K562 (cell line): ENCODE measurements around the gene GINS2. TPM values are rescaled to one million over a fixed set of nuclear protein-coding genes. Genes with fewer than 3 reads are reported as not detected.

Experiments
- ATAC-seq: fragments of 200-7000 bp; cut with Tn5 transposase; 3 replicates; pipeline ENCODE4 v1.9.1; 2020; ENCODE audit warnings: moderate library complexity
- BruUV-seq: library from RNA; stranded (reverse); fragments of 400-500 nt; replicated peaks from 2 replicates; lab custom pipeline; 2021; lab: Mats Ljungman, UMichigan
- CTCF ChIA-PET: fragments of 300-600 bp; formaldehyde crosslinking; extraction: SDS; loops from one replicate; lab custom pipeline; 2021; ENCODE audit warnings: low intra/inter-chr PET ratio; lab: Yijun Ruan, JAX
- POLR2A ChIA-PET: fragments of 300-600, 350-650 bp; sonication (Branson Sonifier 250); formaldehyde crosslinking; extraction: SDS; loops from one replicate; lab custom pipeline; 2021; ENCODE audit warnings: antibody characterized with exemption, inconsistent platforms; lab: Yijun Ruan, JAX
- DNase-seq, 4 experiments: peaks; one replicate each; pipeline versions ENCODE4 v3.0.0 to v3.0.0-alpha.2; 2011 to 2018; ENCODE audit warnings: low spot score in 3 of 4, mixed read lengths in 3 of 4; ENCODE audit errors: extremely low read depth in 1 of 4
- FAIRE-seq: peaks from 2 replicates; lab custom pipeline; 2011; peaks lifted over from hg19 to GRCh38; lab: Jason Lieb, UNC
- H2AFZ ChIP-seq: 2 replicates; pipeline ENCODE4 v1.6.0; 2011; ENCODE audit warnings: low read depth, low read length, control low read depth, inconsistent platforms
- H3K27ac ChIP-seq: fragments of 200-600 bp; 3 replicates; pipeline ENCODE4 v1.8.0; 2011; ENCODE audit warnings: low read depth, mild to moderate bottlenecking, control low read depth, inconsistent platforms, low read length, moderate library complexity, mixed read lengths; ENCODE audit errors: extremely low read depth
- H3K27me3 ChIP-seq, 2 experiments: fragments of 300-600 bp in 1 of 2; 2 replicates in 1 of 2; 3 replicates in 1 of 2; pipeline versions ENCODE4 v1.6.0 to v1.8.0; 2011; ENCODE audit warnings: inconsistent platforms in 2 of 2, low read length in 2 of 2, mild to moderate bottlenecking in 1 of 2, mixed read lengths in 1 of 2, moderate library complexity in 1 of 2; ENCODE audit not compliant: control insufficient read depth in 2 of 2, insufficient read depth in 2 of 2
- H3K36me3 ChIP-seq: fragments of 300-600 bp; 3 replicates; pipeline ENCODE4 v1.8.0; 2011; ENCODE audit warnings: mild to moderate bottlenecking, low read length, inconsistent platforms; ENCODE audit not compliant: control insufficient read depth, insufficient read depth
- H3K4me1 ChIP-seq, 2 experiments: fragments of 200-600 bp in 1 of 2; replicated peaks in 1 of 2; 2 replicates in 1 of 2; 3 replicates in 1 of 2; pipeline versions ENCODE4 v1.5.1 to v1.8.0; 2011; ENCODE audit warnings: inconsistent platforms in 2 of 2, low read length in 2 of 2, mild to moderate bottlenecking in 1 of 2, mixed read lengths in 1 of 2, moderate library complexity in 1 of 2; ENCODE audit not compliant: control insufficient read depth in 2 of 2, insufficient read depth in 2 of 2
- H3K4me2 ChIP-seq: 2 replicates; pipeline ENCODE4 v1.6.1; 2011; ENCODE audit warnings: low read length, control low read depth, inconsistent platforms, mixed read lengths; ENCODE audit not compliant: insufficient read depth
- H3K4me3 ChIP-seq: fragments of 200-600 bp; sonication (generic), shearing (Covaris generic); 2 replicates; pipeline ENCODE4 v1.5.1; 2016; ENCODE audit warnings: control low read depth, inconsistent platforms
- H3K79me2 ChIP-seq: fragments of 200-600 bp; 3 replicates; pipeline ENCODE4 v1.8.0; 2011; ENCODE audit warnings: low read length, inconsistent platforms; ENCODE audit not compliant: control insufficient read depth, insufficient read depth
- H3K9ac ChIP-seq, 2 experiments: 2 replicates each; pipeline versions ENCODE4 v1.6.0 to v1.6.1; 2011; ENCODE audit warnings: low read depth in 2 of 2, low read length in 2 of 2, control low read depth in 1 of 2, inconsistent platforms in 1 of 2, mild to moderate bottlenecking in 1 of 2, mixed read lengths in 1 of 2; ENCODE audit not compliant: insufficient read depth in 1 of 2
- H3K9me1 ChIP-seq: one replicate; pipeline ENCODE4 v1.6.0; 2011; ENCODE audit warnings: inconsistent platforms, mild to moderate bottlenecking, low read length, moderate library complexity; ENCODE audit not compliant: control insufficient read depth, insufficient read depth
- H3K9me3 ChIP-seq: replicated peaks from 2 replicates; pipeline ENCODE4 v1.5.1; 2011; ENCODE audit warnings: low read depth, low read length, inconsistent platforms; ENCODE audit not compliant: control insufficient read depth, insufficient read depth
- H4K20me1 ChIP-seq: replicated peaks from 2 replicates; pipeline ENCODE4 v1.6.1; 2011; ENCODE audit warnings: low read length, inconsistent platforms, mixed read lengths; ENCODE audit not compliant: control insufficient read depth, insufficient read depth
- IRF2 ChIP-seq: sonication (generic); formaldehyde crosslinking; IDR thresholded peaks from 2 replicates; pipeline ENCODE4 v1.8.1; 2022; ENCODE audit warnings: mild to moderate bottlenecking, missing genetic modification reagents
- NBN ChIP-seq: fragments of 450-650 bp; IDR thresholded peaks from 2 replicates; pipeline ENCODE4 v1.6.1; 2016; ENCODE audit warnings: low read depth, mild to moderate bottlenecking
- POLR2A ChIP-seq: fragments of 450-650 bp; conservative IDR thresholded peaks from 2 replicates; pipeline ENCODE4 v1.6.1; 2016
- SLC30A9 ChIP-seq: fragments of 250-450 bp; sonication (Bioruptor Pico); IDR thresholded peaks from 2 replicates; pipeline ENCODE4 v1.8.0; 2022; ENCODE audit warnings: mild to moderate bottlenecking, moderate library complexity
- SRSF7 ChIP-seq: fragments of 200-400 bp; formaldehyde crosslinking; optimal IDR thresholded peaks from 2 replicates; pipeline ENCODE3; 2017; ENCODE audit warnings: mild to moderate bottlenecking, low read depth, low read length
- STAG1 ChIP-seq: sonication (generic); formaldehyde crosslinking; IDR thresholded peaks from 2 replicates; pipeline ENCODE4 v1.5.0; 2020; ENCODE audit warnings: missing genetic modification reagents, borderline replicate concordance
- ZFP36 ChIP-seq: fragments of 150-350 bp; IDR thresholded peaks from 2 replicates; pipeline ENCODE4 v1.6.1; 2018; ENCODE audit warnings: low read length, low read depth; ENCODE audit not compliant: partially characterized antibody
- ZNF347 ChIP-seq: fragments of 450-650 bp; formaldehyde crosslinking; IDR thresholded peaks from 2 replicates; pipeline ENCODE4 v1.4.0; 2020; ENCODE audit warnings: low read depth, mild to moderate bottlenecking, moderate library complexity
- ZNF695 ChIP-seq: fragments of 450-650 bp; formaldehyde crosslinking; IDR thresholded peaks from 2 replicates; pipeline ENCODE4 v1.4.0; 2020; ENCODE audit warnings: mild to moderate bottlenecking, moderate library complexity
- ZZZ3 ChIP-seq: fragments of 450-650 bp; IDR thresholded peaks from 2 replicates; pipeline ENCODE4 v1.6.1; 2016; ENCODE audit warnings: antibody characterized with exemption, mild to moderate bottlenecking, moderate library complexity
- WGBS: fragments of 100-300 bp; shearing (Covaris generic); methylation state at CpG from one replicate; pipeline ENCODE4 v1.1.6; 2016; ENCODE audit warnings: low coverage, mixed read lengths; ENCODE audit not compliant: insufficient coverage; ENCODE audit errors: missing lambda C conversion rate; 5-methylcytosine and 5-hydroxymethylcytosine counted together
- in situ Hi-C: fragments of 300-500 bp; cut with MboI; formaldehyde crosslinking; loops from 4 replicates; pipeline ENCODE4 v1.15.0; 2018; ENCODE audit warnings: inconsistent platforms, mixed read lengths
- intact Hi-C: fragments of 100-400 bp; cut with micrococcal nuclease; formaldehyde crosslinking; loops from 2 replicates; pipeline ENCODE4 v1.14.2; 2022
- polyA plus RNA-seq, 8 experiments: library from polyadenylated mRNA; depleted of rRNA in 4 of 8; stranded (reverse) in 5 of 8; unstranded in 3 of 8; fragments of >200 nt; fragmentation: Nextera tagmentation in 2 of 8; fragmentation: Illumina TruSeq in 1 of 8; extraction: Ambion mirVana in 2 of 8; extraction: Trizol in 1 of 8; gene quantifications; 2 replicates each; pipeline versions ENCODE4 v1.2.1 to v1.2.3, GENCODE V29; 2011 to 2014; ENCODE audit warnings: inconsistent platforms in 1 of 8, missing spikeins in 1 of 8
- total RNA-seq, 7 experiments: library from RNA; depleted of rRNA in 6 of 7; stranded (reverse); fragments of >200 nt in 6 of 7; fragmentation: Illumina TruSeq in 2 of 7; extraction: Trizol in 2 of 7; gene quantifications; 2 replicates each; pipeline versions ENCODE4 v1.2.1 to v1.2.3, GENCODE V29; 2011 to 2021; ENCODE audit warnings: low replicate concordance in 1 of 7
- TF ChIP-seq, protein P1 (sequence below): fragments of 250-450 bp; sonication (Bioruptor Pico); IDR thresholded peaks from 2 replicates; pipeline ENCODE4 v1.8.0; 2022; ENCODE audit warnings: moderate library complexity, mild to moderate bottlenecking, inconsistent platforms
- TF ChIP-seq, protein P2 (sequence below): fragments of 450-650 bp; IDR thresholded peaks from 2 replicates; pipeline ENCODE4 v1.6.1; 2018; ENCODE audit warnings: mild to moderate bottlenecking, low read depth; ENCODE audit not compliant: partially characterized antibody

Gene GINS2
- total and polyA plus RNA-seq, 9 of the 15 experiments (the other 6 are each of a cell fraction or from before 2014, with no cell fraction given) = 40.4 to 76.2 (median 44.6) TPM

DNA sequence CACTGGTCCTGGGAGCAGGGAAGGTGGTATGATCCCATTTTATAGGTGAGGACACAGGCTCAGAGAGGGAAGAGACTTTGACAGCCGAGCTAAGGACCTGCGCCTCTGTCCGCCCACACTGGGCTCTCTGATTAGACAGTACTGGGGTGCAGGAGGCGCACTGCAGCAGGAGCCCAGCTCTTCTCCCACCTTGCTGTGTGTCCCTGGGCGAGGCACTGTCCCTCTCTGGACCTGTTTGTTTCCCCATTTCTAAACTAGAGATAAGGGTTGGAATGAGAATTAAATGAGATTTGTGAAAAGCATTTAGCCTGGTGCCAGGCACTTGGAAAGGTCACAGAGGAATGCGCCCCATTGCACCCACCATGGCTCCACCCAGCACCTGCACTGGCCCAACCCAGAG is 19.6 kb upstream of the GINS2 start:
- in situ Hi-C loops = no loop called here
- CTCF ChIA-PET = no interaction called here
- H4K20me1 ChIP-seq = peaks cover 8% of the 10 kb centered on the region; the same call in 1 of the 2 replicates

DNA sequence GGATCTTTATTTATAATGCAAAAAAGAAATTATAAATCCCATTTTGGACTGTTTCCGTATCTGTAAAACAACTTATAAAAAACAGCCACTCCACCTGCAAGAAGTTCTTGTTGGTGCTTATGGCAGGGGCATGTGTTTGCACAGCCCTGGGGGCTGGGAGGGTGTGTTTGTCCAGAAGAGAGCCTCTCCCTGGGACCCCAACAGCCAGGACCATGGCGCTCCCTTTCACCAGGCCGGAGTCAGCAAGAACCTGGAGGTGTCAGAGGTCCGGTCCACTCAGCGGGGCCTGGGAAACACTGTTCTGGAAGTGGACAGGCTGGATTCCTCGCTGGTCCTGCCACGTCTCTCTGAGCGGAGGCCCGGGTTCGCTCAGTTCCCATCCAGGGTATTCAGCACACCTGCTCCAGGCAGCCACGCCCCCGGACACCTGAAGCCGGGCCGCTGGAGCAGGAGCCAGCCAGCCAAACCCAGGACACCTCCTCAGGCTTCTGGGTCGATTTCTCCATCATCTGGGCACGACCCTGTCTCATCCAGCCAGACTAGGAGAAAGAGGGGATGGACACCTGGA is 18.9 kb upstream of the GINS2 start:
- no peak overlapping the region for H3K9ac ChIP-seq
- H4K20me1 ChIP-seq = peaks cover 8% of the 10 kb centered on the region; the same call in 1 of the 2 replicates
- ChIA-PET POLR2A (no interaction called here), CTCF (no interaction called here)
- intact Hi-C loops (no loop called here), in situ Hi-C loops (no loop called here)
- H3K4me2 ChIP-seq = no peak overlapping the region
- TF ChIP-seq POLR2A (no peak), ZNF347 (CRISPR knock-in tag) (no peak), STAG1 (CRISPR knock-in tag) (no peak), SRSF7 (no peak), ZZZ3 (no peak), IRF2 (CRISPR knock-in tag) (no peak), NBN (no peak)
- TF ChIP-seq, protein P1, sequence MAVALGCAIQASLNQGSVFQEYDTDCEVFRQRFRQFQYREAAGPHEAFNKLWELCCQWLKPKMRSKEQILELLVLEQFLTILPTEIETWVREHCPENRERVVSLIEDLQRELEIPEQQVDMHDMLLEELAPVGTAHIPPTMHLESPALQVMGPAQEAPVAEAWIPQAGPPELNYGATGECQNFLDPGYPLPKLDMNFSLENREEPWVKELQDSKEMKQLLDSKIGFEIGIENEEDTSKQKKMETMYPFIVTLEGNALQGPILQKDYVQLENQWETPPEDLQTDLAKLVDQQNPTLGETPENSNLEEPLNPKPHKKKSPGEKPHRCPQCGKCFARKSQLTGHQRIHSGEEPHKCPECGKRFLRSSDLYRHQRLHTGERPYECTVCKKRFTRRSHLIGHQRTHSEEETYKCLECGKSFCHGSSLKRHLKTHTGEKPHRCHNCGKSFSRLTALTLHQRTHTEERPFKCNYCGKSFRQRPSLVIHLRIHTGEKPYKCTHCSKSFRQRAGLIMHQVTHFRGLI (CRISPR knock-in tag) = no peak
- TF ChIP-seq, protein P2, sequence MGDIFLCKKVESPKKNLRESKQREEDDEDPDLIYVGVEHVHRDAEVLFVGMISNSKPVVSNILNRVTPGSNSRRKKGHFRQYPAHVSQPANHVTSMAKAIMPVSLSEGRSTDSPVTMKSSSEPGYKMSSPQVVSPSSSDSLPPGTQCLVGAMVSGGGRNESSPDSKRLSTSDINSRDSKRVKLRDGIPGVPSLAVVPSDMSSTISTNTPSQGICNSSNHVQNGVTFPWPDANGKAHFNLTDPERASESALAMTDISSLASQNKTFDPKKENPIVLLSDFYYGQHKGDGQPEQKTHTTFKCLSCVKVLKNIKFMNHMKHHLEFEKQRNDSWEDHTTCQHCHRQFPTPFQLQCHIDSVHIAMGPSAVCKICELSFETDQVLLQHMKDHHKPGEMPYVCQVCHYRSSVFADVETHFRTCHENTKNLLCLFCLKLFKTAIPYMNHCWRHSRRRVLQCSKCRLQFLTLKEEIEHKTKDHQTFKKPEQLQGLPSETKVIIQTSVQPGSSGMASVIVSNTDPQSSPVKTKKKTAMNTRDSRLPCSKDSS = no peak
- DNase-seq (no peak), ATAC-seq (no peak), FAIRE-seq (no peak)
- no peak overlapping the region for H3K4me3 ChIP-seq
- H3K27me3 ChIP-seq = peaks cover 23 to 49% of the 10 kb centered on the region in 2 experiments
- H3K9me3 ChIP-seq = peaks cover 6% of the 10 kb centered on the region
- no peaks in the 10 kb centered on the region for H3K9me1 ChIP-seq
- no peaks in the 10 kb centered on the region for H3K36me3 ChIP-seq
- H3K4me1 ChIP-seq = peaks cover 0 to 19% of the 10 kb centered on the region in 2 experiments; a peak in 3 of 5 replicates
- H3K79me2 ChIP-seq = no peaks in the 10 kb centered on the region
- H3K27ac ChIP-seq = no peak overlapping the region
- 18% methylated on average over 14 of the region's 16 CpGs for whole genome bisulfite sequencing
- BruUV-seq = no TSS peak
- H2AFZ ChIP-seq = no peak overlapping the region

More for the DNA sequence above, 19.6 kb upstream of the GINS2 start:
- no peak for FAIRE-seq
- Histone ChIP-seq H3K4me3 (no peak overlapping the region), H3K9ac (no peak overlapping the region), H3K9me3 (peaks cover 6% of the 10 kb centered on the region), H3K27ac (no peak overlapping the region), H3K9me1 (no peaks in the 10 kb centered on the region), H3K4me1 (peaks cover 0 to 19% of the 10 kb centered on the region in 2 experiments; a peak in 3 of 5 replicates), H3K4me2 (no peak overlapping the region), H3K36me3 (no peaks in the 10 kb centered on the region), H3K79me2 (no peaks in the 10 kb centered on the region), H3K27me3 (peaks cover 25 to 55% of the 10 kb centered on the region in 2 experiments), H2AFZ (no peak overlapping the region)
- ATAC-seq = no peak
- DNase-seq = no peak
- 10% methylated on average over 6 of the region's 6 CpGs for WGBS
- BruUV-seq = no TSS peak
- intact Hi-C loops = no loop called here
- peak; percentile 58 for TF ChIP-seq ZFP36
- TF ChIP-seq SLC30A9 = no peak
- no peak for TF ChIP-seq ZNF695 (CRISPR knock-in tag)
- POLR2A ChIA-PET = no interaction called here
